Chondrocyte (in vitro differentiated cells): Measurements from ENCODE around the gene LARP4B. TPM values are rescaled to one million over a fixed set of nuclear protein-coding genes. Genes with fewer than 3 reads are reported as not detected.
A peak's percentile ranks its signal among the peaks of the same experiment; 100 is the strongest.

Experiments used
- DNase-seq: peaks from one replicate; pipeline ENCODE4 v3.0.0; 2021; ENCODE audit warnings: mixed read lengths, low spot score
- H3K27ac Mint-ChIP-seq: one replicate; pipeline ENCODE4 v1.8.0; 2021; ENCODE audit warnings: mild to moderate bottlenecking, moderate library complexity, mixed read lengths; ENCODE audit not compliant: unreplicated experiment
- H3K27me3 Mint-ChIP-seq: 2 replicates; pipeline ENCODE4 v1.8.0; 2021; ENCODE audit warnings: low read depth, mixed read lengths
- H3K36me3 Mint-ChIP-seq: 2 replicates; pipeline ENCODE4 v1.8.0; 2021; ENCODE audit warnings: low read depth, mixed read lengths
- H3K4me1 Mint-ChIP-seq: 2 replicates; pipeline ENCODE4 v1.8.0; 2021; ENCODE audit warnings: low read depth, mild to moderate bottlenecking, mixed read lengths
- H3K4me3 Mint-ChIP-seq: one replicate; pipeline ENCODE4 v1.8.0; 2021; ENCODE audit warnings: mild to moderate bottlenecking, moderate library complexity, mixed read lengths; ENCODE audit not compliant: unreplicated experiment
- H3K9me3 Mint-ChIP-seq: 2 replicates; pipeline ENCODE4 v1.8.0; 2021; ENCODE audit warnings: low read depth, mixed read lengths
- CTCF ChIP-seq: fragments of 200-600 bp; sonication (generic); IDR thresholded peaks from 2 replicates; pipeline ENCODE4 v1.5.0; 2021; ENCODE audit warnings: antibody characterized with exemption, mild to moderate bottlenecking, moderate library complexity
- total RNA-seq: library from RNA; stranded (reverse); gene quantifications from 3 replicates; pipeline ENCODE4 v1.2.1, GENCODE V29; 2021

Gene LARP4B
- total RNA-seq, 1 donor from 2014 or later: 67.1 TPM

- Mint-ChIP-seq H3K9me3 (no peaks in the 10 kb centered on the region), H3K4me3 (peak overlapping the region; percentile 96), H3K27me3 (no peaks in the 10 kb centered on the region), H3K4me1 (peaks cover 47% of the 10 kb centered on the region), H3K27ac (peak overlapping the region; percentile 93), H3K36me3 (no peaks in the 10 kb centered on the region)
- no peak for DNase-seq
- peak; percentile 33 for TF ChIP-seq CTCF
Observed at GRCh38 chr10:930625-931325, 730 bp downstream of the LARP4B start.

- Mint-ChIP-seq H3K9me3 (no peaks in the 10 kb centered on the region), H3K4me1 (peaks cover 47% of the 10 kb centered on the region), H3K27me3 (no peaks in the 10 kb centered on the region), H3K36me3 (no peaks in the 10 kb centered on the region), H3K27ac (peak overlapping the region; percentile 93), H3K4me3 (peak overlapping the region; percentile 96)
- DNase-seq: no peak
- no peak for TF ChIP-seq CTCF
Observed at GRCh38 chr10:929960-930624, 1.4 kb downstream of the LARP4B start.

GRCh38 chr10:927131-927530 is 4.4 kb downstream of the LARP4B start:
- Mint-ChIP-seq H3K9me3 (no peaks in the 10 kb centered on the region), H3K4me1 (peaks cover 53% of the 10 kb centered on the region), H3K36me3 (no peaks in the 10 kb centered on the region), H3K27me3 (no peaks in the 10 kb centered on the region), H3K27ac (peak overlapping the region; percentile 27), H3K4me3 (no peak overlapping the region)
- no peak for TF ChIP-seq CTCF
- DNase-seq: no peak

GRCh38 chr10:926075-926698 is 5.3 kb downstream of the LARP4B start:
- no peak overlapping the region for H3K4me3 Mint-ChIP-seq
- H3K4me1 Mint-ChIP-seq: peaks cover 63% of the 10 kb centered on the region

More at GRCh38 chr10:926075-926698, 5.3 kb downstream of the LARP4B start:
- no peak for DNase-seq
- no peaks in the 10 kb centered on the region for H3K36me3 Mint-ChIP-seq
- no peak for TF ChIP-seq CTCF
- no peaks in the 10 kb centered on the region for H3K9me3 Mint-ChIP-seq
- no peak overlapping the region for H3K27ac Mint-ChIP-seq
- no peaks in the 10 kb centered on the region for H3K27me3 Mint-ChIP-seq
